Peyer's patch (tissue), 4 donors: ENCODE measurements around the gene KCNMA1.

Experiments
- POLR2A ChIP-seq, 2 donors: fragments of 450-650 bp; IDR thresholded peaks; one replicate each; pipeline ENCODE4 v1.5.1; 2017; ENCODE audit warnings: antibody characterized with exemption in 2 of 2, mild to moderate bottlenecking in 2 of 2, moderate library complexity in 2 of 2
- TF ChIP-seq, protein P1 (sequence below), 6 experiments: fragments of 450-650 bp in 4 of 6; fragments of 200-600 bp in 2 of 6; sonication (generic) in 1 of 6; IDR thresholded peaks; one replicate each; pipeline ENCODE4 v1.5.1; 2017 to 2019; ENCODE audit warnings: antibody characterized with exemption in 6 of 6, mild to moderate bottlenecking in 3 of 6, moderate library complexity in 1 of 6

DNA sequence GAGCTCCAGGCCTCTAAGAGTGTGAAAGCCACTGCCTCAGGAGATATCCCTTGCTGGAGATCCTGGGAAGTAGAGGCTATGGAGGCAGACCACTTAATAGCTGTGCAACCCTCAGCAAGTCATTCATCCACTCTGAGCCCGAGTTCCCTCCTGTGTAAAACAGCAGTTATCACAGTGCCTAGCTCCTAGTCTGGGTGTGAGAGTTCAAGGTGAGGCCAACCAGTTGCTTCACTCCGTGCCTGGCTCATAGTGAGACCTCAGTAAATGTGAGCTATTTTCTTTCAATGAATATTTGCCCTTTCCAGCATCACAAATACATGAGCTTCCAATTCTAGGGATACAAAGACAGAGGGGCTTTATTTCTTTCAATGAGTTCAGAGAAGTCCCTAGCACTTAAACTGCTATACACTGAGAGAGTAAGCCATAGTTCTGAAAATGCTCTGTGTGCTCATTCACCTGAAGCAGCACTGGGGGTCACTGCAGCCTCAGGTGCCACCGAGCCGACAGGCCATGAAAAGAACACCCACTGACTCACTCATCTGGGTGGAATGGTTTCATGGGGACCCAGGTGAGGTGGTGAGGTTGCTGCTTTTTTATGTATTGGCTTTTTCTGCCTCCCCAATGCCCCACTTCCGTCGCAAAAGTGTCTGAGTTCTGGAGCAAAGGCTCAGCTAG lies 259.8 kb downstream of the KCNMA1 start:
- no peak for TF ChIP-seq POLR2A (IDR thresholded peaks at IDR 0.05)
- TF ChIP-seq, protein P1, sequence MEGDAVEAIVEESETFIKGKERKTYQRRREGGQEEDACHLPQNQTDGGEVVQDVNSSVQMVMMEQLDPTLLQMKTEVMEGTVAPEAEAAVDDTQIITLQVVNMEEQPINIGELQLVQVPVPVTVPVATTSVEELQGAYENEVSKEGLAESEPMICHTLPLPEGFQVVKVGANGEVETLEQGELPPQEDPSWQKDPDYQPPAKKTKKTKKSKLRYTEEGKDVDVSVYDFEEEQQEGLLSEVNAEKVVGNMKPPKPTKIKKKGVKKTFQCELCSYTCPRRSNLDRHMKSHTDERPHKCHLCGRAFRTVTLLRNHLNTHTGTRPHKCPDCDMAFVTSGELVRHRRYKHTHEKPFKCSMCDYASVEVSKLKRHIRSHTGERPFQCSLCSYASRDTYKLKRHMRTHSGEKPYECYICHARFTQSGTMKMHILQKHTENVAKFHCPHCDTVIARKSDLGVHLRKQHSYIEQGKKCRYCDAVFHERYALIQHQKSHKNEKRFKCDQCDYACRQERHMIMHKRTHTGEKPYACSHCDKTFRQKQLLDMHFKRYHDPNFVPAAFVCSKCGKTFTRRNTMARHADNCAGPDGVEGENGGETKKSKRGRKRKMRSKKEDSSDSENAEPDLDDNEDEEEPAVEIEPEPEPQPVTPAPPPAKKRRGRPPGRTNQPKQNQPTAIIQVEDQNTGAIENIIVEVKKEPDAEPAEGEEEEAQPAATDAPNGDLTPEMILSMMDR (IDR thresholded peaks at IDR 0.05), result no peak
